ENCODE results near the gene LRP1B. TPM values are rescaled to one million over a fixed set of nuclear protein-coding genes. Genes with fewer than 3 reads are reported as not detected.
"Not testable (repeated sequence)": the region's sequence is repeated elsewhere in the genome, so short reads cannot be mapped to it uniquely, and the experiment has no call there.

Gene LRP1B
- total RNA-seq, 2 donors from 2014 or later, result 0.79 to 1.8 TPM

- Histone ChIP-seq H3K9me3 (ENCODE audit: control insufficient read depth, low read length) (no peaks in the 10 kb centered on the region), H3K9ac (ENCODE audit: extremely low read depth, low read length, poor library complexity, severe bottlenecking) (no peak overlapping the region), H3K4me3 (ENCODE audit: low read length) (no peak overlapping the region), H3K27ac (ENCODE audit: low read depth, low read length) (no peak overlapping the region), H3K4me1 (ENCODE audit: control insufficient read depth, insufficient read depth, low read length) (no peaks in the 10 kb centered on the region), H3K27me3 (ENCODE audit: control insufficient read depth, insufficient read depth, low read length, poor library complexity, severe bottlenecking) (no peaks in the 10 kb centered on the region), H3K36me3 (ENCODE audit: control insufficient read depth, insufficient read depth, low read length) (no peaks in the 10 kb centered on the region)
- no peak for TF ChIP-seq CTCF (conservative IDR thresholded peaks at IDR 0.05)
- 70% methylated on average over 4 of the region's 4 CpGs; no CpG with 5 or more reads in 1 of the 2 experiments for WGBS, 2 experiments (ENCODE audit: insufficient coverage in 1 of 2, insufficient read length in 1 of 2)
- Mint-ChIP-seq H3K27ac (peak overlapping the region; percentile 82), H3K27me3 (ENCODE audit: insufficient read depth) (no peaks in the 10 kb centered on the region), H3K36me3 (ENCODE audit: low read depth) (no peaks in the 10 kb centered on the region), H3K4me3 (no peak overlapping the region), H3K9me3 (no peaks in the 10 kb centered on the region), H3K4me1 (peaks cover 20% of the 10 kb centered on the region)
- peak; percentile 77 for DNase-seq
Measured at GRCh38 chr2:140348826-140349225, 1782.0 kb downstream of the LRP1B start.

- Histone ChIP-seq H3K27me3 (ENCODE audit: control insufficient read depth, insufficient read depth, low read length, poor library complexity, severe bottlenecking) (no peaks in the 10 kb centered on the region), H3K9me3 (ENCODE audit: control insufficient read depth, low read length) (no peaks in the 10 kb centered on the region), H3K36me3 (ENCODE audit: control insufficient read depth, insufficient read depth, low read length) (no peaks in the 10 kb centered on the region), H3K4me1 (ENCODE audit: control insufficient read depth, insufficient read depth, low read length) (no peaks in the 10 kb centered on the region), H3K9ac (ENCODE audit: extremely low read depth, low read length, poor library complexity, severe bottlenecking) (no peak overlapping the region), H3K4me3 (ENCODE audit: low read length) (no peak overlapping the region), H3K27ac (ENCODE audit: low read depth, low read length) (no peak overlapping the region)
- no peak for TF ChIP-seq CTCF (conservative IDR thresholded peaks at IDR 0.05)
- Mint-ChIP-seq H3K27me3 (ENCODE audit: insufficient read depth) (no peaks in the 10 kb centered on the region), H3K9me3 (no peaks in the 10 kb centered on the region), H3K27ac (no peak overlapping the region), H3K4me3 (no peak overlapping the region), H3K36me3 (ENCODE audit: low read depth) (no peaks in the 10 kb centered on the region), H3K4me1 (peaks cover 8% of the 10 kb centered on the region)
- 88 to 96% methylated on average over 1 of the region's 1 CpG for WGBS, 2 experiments (ENCODE audit: insufficient coverage in 1 of 2, insufficient read length in 1 of 2)
- DNase-seq, result no peak
Measured at GRCh38 chr2:140344838-140345237, 1786.0 kb downstream of the LRP1B start.

- H3K27ac Mint-ChIP-seq, result not testable (repeated sequence)
Measured at GRCh38 chr2:140344266-140344665, 1786.5 kb downstream of the LRP1B start.

GRCh38 chr2:140338795-140339194, 1792.0 kb downstream of the LRP1B start:
- Histone ChIP-seq H3K4me3 (ENCODE audit: low read length) (no peak overlapping the region), H3K27ac (ENCODE audit: low read depth, low read length) (no peak overlapping the region), H3K27me3 (ENCODE audit: control insufficient read depth, insufficient read depth, low read length, poor library complexity, severe bottlenecking) (no peaks in the 10 kb centered on the region), H3K4me1 (ENCODE audit: control insufficient read depth, insufficient read depth, low read length) (no peaks in the 10 kb centered on the region), H3K9ac (ENCODE audit: extremely low read depth, low read length, poor library complexity, severe bottlenecking) (no peak overlapping the region), H3K36me3 (ENCODE audit: control insufficient read depth, insufficient read depth, low read length) (no peaks in the 10 kb centered on the region), H3K9me3 (ENCODE audit: control insufficient read depth, low read length) (no peaks in the 10 kb centered on the region)
- 74 to 80% methylated on average over 1 of the region's 1 CpG for WGBS, 2 experiments (ENCODE audit: insufficient coverage in 1 of 2, insufficient read length in 1 of 2)
- TF ChIP-seq CTCF (conservative IDR thresholded peaks at IDR 0.05), result no peak
- DNase-seq, result no peak
- Mint-ChIP-seq H3K36me3 (ENCODE audit: low read depth) (no peaks in the 10 kb centered on the region), H3K27ac (no peak overlapping the region), H3K4me3 (no peak overlapping the region), H3K9me3 (no peaks in the 10 kb centered on the region), H3K4me1 (no peaks in the 10 kb centered on the region), H3K27me3 (ENCODE audit: insufficient read depth) (no peaks in the 10 kb centered on the region)

More at GRCh38 chr2:140344266-140344665, 1786.5 kb downstream of the LRP1B start:
- H3K27me3 Mint-ChIP-seq (ENCODE audit: insufficient read depth); H3K4me3 ChIP-seq (ENCODE audit: low read length); H3K4me3 Mint-ChIP-seq; H3K4me1 Mint-ChIP-seq; H3K36me3 ChIP-seq (ENCODE audit: control insufficient read depth, insufficient read depth, low read length); H3K9me3 Mint-ChIP-seq; H3K27ac ChIP-seq (ENCODE audit: low read depth, low read length); DNase-seq; H3K9ac ChIP-seq (ENCODE audit: extremely low read depth, low read length, poor library complexity, severe bottlenecking); H3K4me1 ChIP-seq (ENCODE audit: control insufficient read depth, insufficient read depth, low read length); H3K36me3 Mint-ChIP-seq (ENCODE audit: low read depth); H3K27me3 ChIP-seq (ENCODE audit: control insufficient read depth, insufficient read depth, low read length, poor library complexity, severe bottlenecking); H3K9me3 ChIP-seq (ENCODE audit: control insufficient read depth, low read length): not testable (repeated sequence)
- WGBS, 2 experiments (ENCODE audit: insufficient coverage in 1 of 2, insufficient read length in 1 of 2), result 83 to 91% methylated on average over 1 of the region's 1 CpG
